ENCODE data around the gene RALGAPA1.
"Not testable (repeated sequence)": the region's sequence is repeated elsewhere in the genome, so short reads cannot be mapped to it uniquely, and the experiment has no call there.

RALGAPA1 gene

GRCh38 chr14:35696119-35696518 is 113.0 kb downstream of the RALGAPA1 start:
- FAIRE-seq (no peak), DNase-seq (ENCODE audit: insufficient read length, low spot score) (no peak)
- TF ChIP-seq CTCF (IDR thresholded peaks at IDR 0.05; ENCODE audit: insufficient read depth, missing control alignments), result no peak

GRCh38 chr14:35695647-35696046 is 113.4 kb downstream of the RALGAPA1 start:
- TF ChIP-seq CTCF (IDR thresholded peaks at IDR 0.05; ENCODE audit: insufficient read depth, missing control alignments), result no peak
- no peak for FAIRE-seq
- no peak for DNase-seq (ENCODE audit: insufficient read length, low spot score)

- FAIRE-seq (no peak), DNase-seq (ENCODE audit: insufficient read length, low spot score) (no peak)
- no peak for TF ChIP-seq CTCF (IDR thresholded peaks at IDR 0.05; ENCODE audit: insufficient read depth, missing control alignments)
These were observed 114.0 kb downstream of the RALGAPA1 start for GRCh38 chr14:35695072-35695471.

- DNase-seq (ENCODE audit: insufficient read length, low spot score) (no peak), FAIRE-seq (no peak)
- TF ChIP-seq CTCF (IDR thresholded peaks at IDR 0.05; ENCODE audit: insufficient read depth, missing control alignments), result no peak
These were observed 120.1 kb downstream of the RALGAPA1 start for GRCh38 chr14:35689000-35689460.

GRCh38 chr14:35688126-35688826 is 120.8 kb downstream of the RALGAPA1 start:
- no peak for DNase-seq (ENCODE audit: insufficient read length, low spot score)
- no peak for FAIRE-seq
- TF ChIP-seq CTCF (IDR thresholded peaks at IDR 0.05; ENCODE audit: insufficient read depth, missing control alignments), result no peak

- DNase-seq (ENCODE audit: insufficient read length, low spot score) (no peak), FAIRE-seq (peak; percentile 38)
- peak; percentile 99 for TF ChIP-seq CTCF (IDR thresholded peaks at IDR 0.05; ENCODE audit: insufficient read depth, missing control alignments)
These were observed 121.7 kb downstream of the RALGAPA1 start for GRCh38 chr14:35687335-35687939.

GRCh38 chr14:35683688-35684087 is 125.4 kb downstream of the RALGAPA1 start:
- not testable (repeated sequence) for DNase-seq (ENCODE audit: insufficient read length, low spot score); FAIRE-seq

All from D721Med (cell line).